Adipose tissue (tissue), 3 donors: ENCODE data around the gene FXYD3. TPM values are rescaled to one million over a fixed set of nuclear protein-coding genes. Genes with fewer than 3 reads are reported as not detected.

Experiments
- H3K27ac ChIP-seq: one replicate; pipeline ENCODE4 v1.5.1; 2013; ENCODE audit warnings: low read depth, low read length
- WGBS, 3 donors: extraction: QIAGEN DNeasy Blood & Tissue Kit; methylation state at CpG; one replicate each; pipeline ENCODE4 v1.1.7; 2013; 5-methylcytosine and 5-hydroxymethylcytosine counted together
- polyA plus RNA-seq, 3 donors: library from polyadenylated mRNA; stranded (reverse); fragments of 200-250 nt; gene quantifications; one replicate each; pipeline ENCODE4 v1.2.3, GENCODE V29; 2013
- donor health status: healthy with polysubstance abuse.
- donor health status: Bipolar disorder and iron deficiency.
- donor health status: healthy.

Gene FXYD3
- polyA plus RNA-seq, result 10 to 100 TPM in 2 of 3 donors, 1 to 10 TPM in 1; 8.0 to 39.4 (median 33.6) TPM

GRCh38 chr19:35115177-35115951 lies at the start of gene FXYD3:
FXYD3 (plus strand) TSS chr19:35115823; CDS start chr19:35119377, 3,554 bp downstream.
- 32 to 73% (median 62%) methylated on average over 14 of the region's 14 CpGs for WGBS, 3 donors
- no peak within 1 kb of the TSS for H3K27ac ChIP-seq

GRCh38 chr19:35066121-35066520 lies 49.5 kb upstream of the FXYD3 start:
- WGBS, 3 donors, result 91 to 94% (median 93%) methylated on average over 15 of the region's 15 CpGs
- no peak overlapping the region for H3K27ac ChIP-seq

GRCh38 chr19:35066691-35067563 lies 48.7 kb upstream of the FXYD3 start:
- WGBS, 3 donors, result 16 to 19% (median 18%) methylated on average over 14 of the region's 14 CpGs
- no peak overlapping the region for H3K27ac ChIP-seq

GRCh38 chr19:35068941-35069634 lies 46.5 kb upstream of the FXYD3 start:
- WGBS, 3 donors, result 77 to 83% (median 80%) methylated on average over 10 of the region's 10 CpGs
- H3K27ac ChIP-seq, result no peak overlapping the region

- no peak overlapping the region for H3K27ac ChIP-seq
- 68 to 97% (median 75%) methylated on average over 1 of the region's 1 CpG for WGBS, 3 donors
Observed at GRCh38 chr19:35069696-35070095, 45.9 kb upstream of the FXYD3 start.

GRCh38 chr19:35070471-35070870 lies 45.2 kb upstream of the FXYD3 start:
- no peak overlapping the region for H3K27ac ChIP-seq
- 83 to 98% (median 94%) methylated on average over 3 of the region's 3 CpGs for WGBS, 3 donors

- 73 to 79% (median 78%) methylated on average over 10 of the region's 10 CpGs for WGBS, 3 donors
- no peak overlapping the region for H3K27ac ChIP-seq
Observed at GRCh38 chr19:35073516-35073915, 42.1 kb upstream of the FXYD3 start.

- H3K27ac ChIP-seq, result no peak overlapping the region
- 65 to 84% (median 79%) methylated on average over 8 of the region's 8 CpGs for WGBS, 3 donors
Observed at GRCh38 chr19:35073941-35074340, 41.7 kb upstream of the FXYD3 start.

GRCh38 chr19:35074426-35075201 lies 41.0 kb upstream of the FXYD3 start:
- WGBS, 3 donors, result 86 to 92% (median 86%) methylated on average over 19 to 21 of the region's 21 CpGs
- H3K27ac ChIP-seq, result no peak overlapping the region

- 85 to 91% (median 90%) methylated on average over 21 of the region's 21 CpGs for whole genome bisulfite sequencing, 3 donors
- H3K27ac ChIP-seq, result no peak overlapping the region
Observed at GRCh38 chr19:35075202-35076025, 40.2 kb upstream of the FXYD3 start.

GRCh38 chr19:35076026-35076370 lies 39.6 kb upstream of the FXYD3 start:
- no peak overlapping the region for H3K27ac ChIP-seq
- WGBS, 3 donors, result 83 to 85% (median 83%) methylated on average over 6 of the region's 6 CpGs

GRCh38 chr19:35076657-35077056 lies 39.0 kb upstream of the FXYD3 start:
- WGBS, 3 donors, result 65 to 83% (median 68%) methylated on average over 7 to 8 of the region's 8 CpGs
- H3K27ac ChIP-seq, result no peak overlapping the region

- no peak overlapping the region for H3K27ac ChIP-seq
- WGBS, 3 donors, result 90 to 91% (median 91%) methylated on average over 17 of the region's 17 CpGs
Observed at GRCh38 chr19:35077411-35078223, 38.0 kb upstream of the FXYD3 start.

- H3K27ac ChIP-seq, result no peak overlapping the region
- 82 to 86% (median 85%) methylated on average over 14 of the region's 14 CpGs for WGBS, 3 donors
Observed at GRCh38 chr19:35079826-35080225, 35.8 kb upstream of the FXYD3 start.

- 86 to 90% (median 87%) methylated on average over 16 of the region's 16 CpGs for WGBS, 3 donors
- H3K27ac ChIP-seq, result no peak overlapping the region
Observed at GRCh38 chr19:35080613-35081170, 34.9 kb upstream of the FXYD3 start.

GRCh38 chr19:35081201-35081600 lies 34.4 kb upstream of the FXYD3 start:
- no peak overlapping the region for H3K27ac ChIP-seq
- 78 to 87% (median 86%) methylated on average over 6 of the region's 6 CpGs for WGBS, 3 donors
